Measurements from ENCODE around the gene RMP24.
A peak's percentile ranks its signal among the peaks of the same experiment; 100 is the strongest.
"Not testable (repeated sequence)": the region's sequence is repeated elsewhere in the genome, so short reads cannot be mapped to it uniquely, and the experiment has no call there.

The RMP24 gene

DNA sequence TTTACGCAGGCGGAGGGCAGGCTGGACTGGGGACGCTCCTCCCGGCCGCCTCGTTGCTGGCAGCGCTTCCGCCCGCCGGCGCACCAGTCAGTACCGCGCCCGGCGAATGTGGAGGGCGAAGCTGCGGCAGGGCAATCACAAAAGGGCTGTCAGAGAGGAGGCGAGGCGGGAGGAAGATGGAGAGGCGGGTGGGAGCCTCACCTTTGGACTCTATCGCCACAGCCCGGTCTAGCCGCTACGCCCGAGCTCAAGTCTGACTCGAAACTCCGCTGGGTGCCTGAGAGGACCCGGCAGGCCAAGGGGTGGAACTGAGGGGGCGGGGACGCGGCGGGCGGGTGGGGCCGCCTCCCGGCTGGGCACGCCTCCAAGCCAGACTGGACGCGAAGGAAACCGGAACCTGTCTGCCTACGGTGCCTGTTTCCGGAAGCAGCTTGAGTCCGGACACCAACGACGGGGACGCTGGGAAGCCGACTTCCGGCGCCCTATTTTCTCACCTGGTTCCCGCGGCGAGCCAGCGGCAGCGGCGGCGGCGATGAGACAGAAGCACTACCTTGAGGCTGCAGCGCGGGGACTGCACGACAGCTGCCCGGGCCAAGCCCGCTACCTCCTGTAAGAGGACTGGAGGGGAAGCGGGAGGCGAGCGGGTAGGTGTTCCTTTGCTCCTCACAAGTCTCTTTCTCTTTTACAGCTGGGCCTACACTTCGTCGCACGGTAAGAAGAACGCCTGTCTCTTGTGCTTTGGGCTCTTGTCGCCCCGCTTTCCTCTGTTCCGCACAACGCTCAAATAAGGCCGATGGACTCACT is at the start of gene RMP24:
Gene RMP24 (plus strand): TSS at position 483 of the 804 bp plus-strand sequence.
- peak; percentile 89 to 92 (median 90) for DNase-seq (ENCODE audit: low read depth in 3 of 3)

GRCh38 chr18:35923939-35924684 is 48.4 kb upstream of the RMP24 start:
- DNase-seq (ENCODE audit: low read depth in 3 of 3), result no peak

GRCh38 chr18:35926884-35927283 is 45.6 kb upstream of the RMP24 start:
- DNase-seq (ENCODE audit: low read depth in 3 of 3), result no peak

GRCh38 chr18:35927430-35927829 is 45.0 kb upstream of the RMP24 start:
- DNase-seq (ENCODE audit: low read depth in 3 of 3), result no peak

DNA sequence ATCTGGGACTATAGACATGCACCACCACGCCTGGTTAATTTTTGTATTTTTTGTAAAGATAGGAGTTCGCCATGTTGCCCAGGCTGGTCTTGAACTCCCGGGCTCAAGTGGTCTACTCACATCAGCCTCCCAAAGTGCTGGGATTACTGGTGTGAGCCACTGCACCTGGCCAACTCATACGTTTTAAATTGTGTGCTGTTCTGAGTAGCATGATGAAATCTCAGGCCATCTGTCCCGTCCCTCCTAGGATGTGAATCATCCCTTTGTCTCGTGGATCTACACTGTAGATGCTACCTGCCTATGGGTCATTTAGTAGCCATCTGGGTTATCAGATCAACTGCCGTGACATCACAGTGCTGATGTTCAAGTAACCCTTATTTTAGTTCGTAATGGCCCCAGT is 38.5 kb upstream of the RMP24 start:
- no peak for DNase-seq (ENCODE audit: low read depth in 3 of 3)

- no peak for DNase-seq (ENCODE audit: low read depth in 3 of 3)
Observed at GRCh38 chr18:35934891-35935290, 37.6 kb upstream of the RMP24 start.

DNA sequence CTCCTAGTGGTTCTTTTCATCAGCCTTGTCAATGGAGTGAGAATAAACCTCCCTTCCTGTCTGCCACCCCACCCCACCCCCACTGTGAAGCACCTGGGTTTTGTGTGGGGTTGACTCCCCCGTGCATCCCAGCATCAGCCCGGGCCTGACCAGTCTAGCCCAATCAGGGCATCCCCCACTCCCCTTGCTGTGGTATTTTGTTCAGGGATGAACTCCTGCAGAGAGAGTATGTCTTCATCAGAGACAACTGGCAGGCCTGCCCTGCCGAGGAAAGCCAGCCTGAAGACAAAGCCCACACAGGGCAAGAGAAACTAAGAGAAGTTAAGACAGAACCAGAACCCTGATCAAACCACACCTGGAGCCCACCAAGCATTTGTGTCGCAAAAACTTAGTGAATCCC is 36.7 kb upstream of the RMP24 start:
- no peak for DNase-seq (ENCODE audit: low read depth in 3 of 3)

- DNase-seq (ENCODE audit: low read depth in 3 of 3), result no peak
Observed at GRCh38 chr18:35936951-35937350, 35.5 kb upstream of the RMP24 start.

- DNase-seq (ENCODE audit: low read depth in 3 of 3), result no peak
Observed at GRCh38 chr18:35938158-35938557, 34.3 kb upstream of the RMP24 start.

- DNase-seq (ENCODE audit: low read depth in 3 of 3), result no peak
Observed at GRCh38 chr18:35938562-35938961, 33.9 kb upstream of the RMP24 start.

- DNase-seq (ENCODE audit: low read depth in 3 of 3), result no peak
Observed at GRCh38 chr18:35939138-35939537, 33.3 kb upstream of the RMP24 start.

DNA sequence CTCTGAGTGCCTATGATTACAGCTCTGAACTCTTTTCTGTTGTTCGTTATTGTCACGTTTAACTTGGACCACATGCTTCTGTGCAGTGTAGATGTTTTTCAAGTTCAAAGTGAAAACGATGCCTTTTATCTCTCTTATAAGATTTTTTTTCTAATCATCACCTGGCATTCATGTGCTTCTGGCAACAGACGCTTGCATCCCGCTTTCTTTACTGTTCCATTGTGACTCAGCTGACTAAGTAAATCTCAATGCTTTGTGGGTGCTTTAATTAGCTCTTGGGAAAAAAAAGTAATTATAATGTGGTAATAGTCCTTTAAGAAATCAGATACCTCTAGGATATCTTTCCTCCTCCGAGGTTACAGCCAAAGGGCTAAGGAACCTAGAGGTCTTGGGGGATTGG is 31.2 kb upstream of the RMP24 start:
- DNase-seq (ENCODE audit: low read depth in 3 of 3), result no peak

GRCh38 chr18:35942133-35942532 is 30.3 kb upstream of the RMP24 start:
- no peak for DNase-seq (ENCODE audit: low read depth in 3 of 3)

DNA sequence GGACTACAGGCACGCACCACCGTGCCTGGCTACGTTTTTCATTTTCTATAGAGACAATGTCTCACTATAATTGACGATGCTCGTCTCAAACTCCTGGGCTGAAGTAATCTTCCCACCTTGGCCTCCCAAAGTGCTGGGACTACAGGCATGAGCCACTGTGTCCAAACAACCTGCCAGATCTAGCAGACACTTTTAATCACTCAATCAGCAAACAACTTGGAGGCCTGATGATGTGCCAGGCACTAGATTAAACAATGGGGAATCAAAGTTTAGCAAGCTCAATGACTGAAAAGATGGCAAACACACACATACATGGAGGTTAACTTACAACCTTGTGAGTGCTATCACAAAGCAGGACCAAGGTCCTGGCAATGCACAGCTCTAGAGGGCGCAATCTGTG is 29.8 kb upstream of the RMP24 start:
- no peak for DNase-seq (ENCODE audit: low read depth in 3 of 3)

DNA sequence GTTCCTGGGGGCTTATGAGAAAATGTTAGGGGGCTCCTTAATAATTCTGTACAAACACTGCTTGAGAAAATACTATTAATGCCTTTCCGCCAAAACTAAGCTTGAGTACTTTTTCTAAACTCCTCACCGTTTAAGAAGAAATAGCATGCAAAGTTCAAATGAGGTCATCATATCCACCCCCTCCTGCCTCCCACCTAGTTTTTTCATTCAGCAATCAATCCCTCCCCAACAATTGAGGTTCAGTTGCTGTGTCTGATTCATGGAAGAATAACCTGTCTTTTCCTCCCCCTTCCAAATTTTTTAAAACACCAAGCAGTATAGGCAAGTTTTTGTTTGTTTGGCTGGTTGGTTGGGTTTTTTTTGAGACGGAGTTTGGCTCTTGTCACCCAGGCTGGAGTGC is 24.4 kb upstream of the RMP24 start:
- no peak for DNase-seq (ENCODE audit: low read depth in 3 of 3)

DNA sequence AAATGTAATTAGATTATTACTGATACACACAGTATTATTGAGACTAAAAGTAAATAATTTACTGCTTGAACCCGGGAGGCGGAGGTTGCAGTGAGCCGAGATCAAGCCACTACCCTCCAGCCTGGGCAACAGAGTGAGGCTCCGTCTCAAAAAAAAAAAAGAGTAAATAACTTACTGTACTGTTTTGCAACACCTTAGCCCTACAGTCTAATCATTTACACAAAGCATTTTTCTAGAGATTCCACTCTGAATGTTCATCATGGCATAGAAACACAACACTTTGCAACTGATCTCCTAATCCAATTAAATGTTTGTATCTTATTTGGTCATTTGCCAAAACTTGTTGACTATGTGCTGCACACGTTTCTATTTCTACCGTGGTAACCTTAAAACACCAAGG is 23.4 kb upstream of the RMP24 start:
- no peak for DNase-seq (ENCODE audit: low read depth in 3 of 3)

DNA sequence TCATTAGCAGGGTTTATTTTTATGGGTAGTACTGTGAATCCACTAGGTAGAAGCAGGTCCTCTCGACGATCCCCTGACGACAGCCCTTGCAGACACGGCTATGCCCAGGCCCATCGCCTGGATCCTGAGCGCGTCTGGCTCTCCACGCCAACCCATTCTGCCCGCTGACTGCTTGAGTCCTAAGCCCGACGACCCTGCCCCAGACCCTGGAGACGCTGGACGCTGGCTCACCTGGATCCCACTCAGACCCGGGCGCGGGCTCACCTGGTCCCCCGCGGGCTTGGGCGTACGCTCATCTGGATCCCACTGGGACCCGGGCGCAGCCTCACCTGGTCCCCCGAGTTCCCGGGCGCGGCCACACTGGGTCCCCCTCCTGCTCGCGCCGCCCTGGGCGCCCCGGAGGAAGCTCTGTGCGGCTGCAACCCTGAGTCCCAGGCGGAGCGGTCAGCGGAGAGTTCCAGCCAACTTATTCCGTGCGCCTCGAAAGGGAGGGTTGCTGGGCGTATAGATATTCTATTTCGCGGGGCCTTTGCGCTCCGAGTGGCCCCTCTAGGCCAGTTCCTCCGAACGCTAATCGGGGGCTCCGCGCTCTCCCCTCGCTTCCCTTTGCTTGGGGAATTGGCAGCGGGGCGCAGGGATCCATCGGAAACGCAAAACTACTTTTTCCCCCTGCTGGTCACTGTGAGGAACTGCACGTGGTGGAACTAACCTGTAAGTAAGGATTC is 22.4 kb upstream of the RMP24 start:
- DNase-seq (ENCODE audit: low read depth in 3 of 3), result peak; percentile 10 to 37 (median 21)

DNA sequence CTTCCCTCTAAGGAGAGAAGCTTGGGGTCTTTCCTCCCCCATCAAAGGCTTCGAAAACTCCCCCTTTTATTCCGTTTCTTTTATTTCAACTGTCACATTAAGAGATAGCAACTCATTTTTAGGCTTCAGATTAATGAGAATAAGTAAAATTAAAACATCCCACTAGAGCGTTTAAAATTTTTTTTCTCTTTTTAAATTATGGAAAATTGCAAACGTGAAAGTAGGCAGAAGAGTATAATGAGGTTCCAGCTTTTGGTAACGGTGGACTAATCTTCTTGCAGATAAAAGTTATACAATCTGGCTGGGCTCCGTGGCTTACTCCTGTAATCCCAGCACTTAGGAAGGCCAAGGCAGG is 21.9 kb upstream of the RMP24 start:
- no peak for DNase-seq (ENCODE audit: low read depth in 3 of 3)

- DNase-seq (ENCODE audit: low read depth in 3 of 3), result no peak
Observed at GRCh38 chr18:35953688-35954087, 18.8 kb upstream of the RMP24 start.

GRCh38 chr18:35956226-35956625 is 16.3 kb upstream of the RMP24 start:
- no peak for DNase-seq (ENCODE audit: low read depth in 3 of 3)

GRCh38 chr18:35962320-35962719 is 10.2 kb upstream of the RMP24 start:
- no peak for DNase-seq (ENCODE audit: low read depth in 3 of 3)

DNA sequence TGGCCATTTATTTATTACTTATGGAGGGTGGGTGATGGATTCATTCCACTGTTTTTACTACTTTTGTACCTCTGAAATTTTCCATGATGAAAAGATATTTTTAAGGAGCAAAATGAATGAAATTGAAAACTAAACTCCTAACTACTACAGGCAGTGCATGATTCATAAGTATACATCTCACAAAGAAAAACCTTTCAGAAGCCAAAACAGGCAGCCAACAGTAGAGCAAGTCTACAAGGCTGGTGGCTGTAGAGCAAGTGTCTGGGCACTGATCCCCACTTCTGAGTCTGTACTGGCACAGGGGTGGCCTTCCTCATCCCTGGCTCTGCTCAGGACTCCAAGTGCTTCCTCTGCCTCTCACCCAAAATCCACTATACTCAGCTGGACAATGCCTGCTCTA is 8.2 kb upstream of the RMP24 start:
- no peak for DNase-seq (ENCODE audit: low read depth in 3 of 3)

GRCh38 chr18:35967866-35968265 is 4.6 kb upstream of the RMP24 start:
- DNase-seq (ENCODE audit: low read depth in 3 of 3), result not testable (repeated sequence)
